IPS-20b (cell line): Measurements from ENCODE around the gene HEXIM1.
"Not testable (repeated sequence)": the region's sequence is repeated elsewhere in the genome, so short reads cannot be mapped to it uniquely, and the experiment has no call there.

Experiments
- H3K27ac ChIP-seq: one replicate; pipeline ENCODE4 v1.5.1; 2013; ENCODE audit warnings: low read length
- H3K27me3 ChIP-seq: 2 replicates; pipeline ENCODE4 v1.6.1; 2013; ENCODE audit warnings: mild to moderate bottlenecking, low read length, inconsistent platforms; ENCODE audit not compliant: insufficient read depth
- H3K36me3 ChIP-seq: 2 replicates; pipeline ENCODE4 v1.6.1; 2013; ENCODE audit warnings: low read depth, mild to moderate bottlenecking, inconsistent platforms, low read length, moderate library complexity; ENCODE audit not compliant: insufficient read depth
- H3K4me1 ChIP-seq: 2 replicates; pipeline ENCODE4 v1.6.1; 2013; ENCODE audit warnings: mild to moderate bottlenecking, control low read depth, inconsistent platforms, low read length, moderate library complexity; ENCODE audit not compliant: insufficient read depth
- H3K4me3 ChIP-seq: 2 replicates; pipeline ENCODE4 v1.5.1; 2013; ENCODE audit warnings: mild to moderate bottlenecking, low read length, inconsistent platforms
- H3K9ac ChIP-seq: 2 replicates; pipeline ENCODE4 v1.6.1; 2013; ENCODE audit warnings: low read depth, mild to moderate bottlenecking, inconsistent platforms, low read length, moderate library complexity
- H3K9me3 ChIP-seq: 2 replicates; pipeline ENCODE4 v1.6.1; 2013; ENCODE audit warnings: mild to moderate bottlenecking, low read depth, low read length, inconsistent platforms; ENCODE audit not compliant: insufficient read depth

The HEXIM1 gene

DNA sequence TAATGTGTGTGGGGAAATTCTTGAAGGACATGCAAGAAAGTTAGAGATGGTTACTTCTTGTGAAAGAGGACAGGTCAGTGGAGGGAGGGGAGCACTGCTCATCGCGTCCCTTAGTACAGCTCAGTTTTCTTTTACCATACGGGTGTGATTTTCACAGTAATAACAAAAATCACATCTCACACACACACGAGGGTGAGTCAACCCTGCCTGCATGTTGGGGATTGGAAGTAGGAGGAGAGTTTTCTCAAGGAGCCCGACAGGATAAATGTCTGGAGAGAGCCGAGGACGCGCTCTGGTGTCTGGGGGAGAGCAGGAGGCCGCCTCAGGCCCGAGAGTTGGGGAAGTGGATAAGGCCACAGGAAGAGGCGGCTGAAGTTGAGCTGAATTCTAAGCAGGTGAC, 32.4 kb upstream of the HEXIM1 start:
- Histone ChIP-seq H3K9ac (no peak overlapping the region), H3K9me3 (no peaks in the 10 kb centered on the region), H3K4me1 (peaks cover 4% of the 10 kb centered on the region; the same call in 1 of the 2 replicates), H3K27ac (no peak overlapping the region), H3K4me3 (no peak overlapping the region), H3K36me3 (no peaks in the 10 kb centered on the region), H3K27me3 (no peaks in the 10 kb centered on the region)

DNA sequence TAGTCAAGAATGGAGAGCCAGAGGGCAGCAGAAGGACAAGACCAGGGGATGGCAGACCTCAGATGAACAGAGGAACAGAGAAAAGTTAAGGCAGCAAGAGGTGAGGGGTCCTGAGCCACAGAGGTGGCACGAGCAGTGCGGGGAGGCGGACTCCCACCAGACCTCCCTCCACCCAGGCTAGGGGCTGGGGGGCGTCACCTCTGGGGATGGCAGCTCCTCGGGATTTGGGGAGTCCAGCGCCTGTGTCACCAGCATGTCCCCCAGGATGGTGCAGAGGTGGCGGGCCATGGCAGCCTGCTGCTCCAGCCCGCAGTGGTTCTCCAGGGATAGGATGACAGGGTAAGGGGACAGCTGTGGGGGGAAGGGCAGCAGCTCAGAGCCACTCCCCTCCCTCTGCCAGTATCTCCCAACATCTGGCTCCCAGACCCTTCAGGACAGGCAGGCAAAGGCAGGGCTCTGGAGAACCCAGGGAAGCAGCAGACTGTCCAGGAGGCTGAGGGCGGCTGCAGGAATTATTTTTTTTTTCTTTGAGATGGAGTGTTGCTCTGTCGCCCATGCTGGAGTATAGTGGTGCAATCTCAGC, 31.8 kb upstream of the HEXIM1 start:
- Histone ChIP-seq H3K4me3 (no peak overlapping the region), H3K9me3 (no peaks in the 10 kb centered on the region), H3K27me3 (no peaks in the 10 kb centered on the region), H3K4me1 (peaks cover 4% of the 10 kb centered on the region; the same call in 1 of the 2 replicates), H3K27ac (no peak overlapping the region), H3K9ac (no peak overlapping the region), H3K36me3 (no peaks in the 10 kb centered on the region)

DNA sequence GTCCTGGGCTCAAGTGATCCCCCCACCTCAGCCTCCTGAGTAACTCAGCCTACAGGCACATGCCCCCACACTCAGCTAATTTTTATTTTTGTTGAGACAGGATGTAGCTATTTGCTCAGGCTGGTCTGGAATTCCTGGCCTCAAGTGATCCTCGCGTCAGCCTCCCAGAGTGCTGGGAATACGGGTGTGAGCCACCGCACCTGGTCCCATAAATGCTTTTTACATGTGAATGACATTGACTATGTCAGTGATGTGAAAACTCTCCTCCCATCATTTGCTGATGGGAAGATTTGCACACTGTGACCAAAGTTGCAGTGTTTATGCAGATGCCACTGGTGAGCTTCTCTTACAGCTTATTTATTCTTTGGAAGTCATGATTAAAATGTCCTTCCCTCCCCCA, 30.9 kb upstream of the HEXIM1 start:
- Histone ChIP-seq H3K27ac (no peak overlapping the region), H3K27me3 (no peaks in the 10 kb centered on the region), H3K4me3 (no peak overlapping the region), H3K9ac (no peak overlapping the region), H3K4me1 (peaks cover 4% of the 10 kb centered on the region; the same call in 1 of the 2 replicates), H3K9me3 (no peaks in the 10 kb centered on the region), H3K36me3 (no peaks in the 10 kb centered on the region)

DNA sequence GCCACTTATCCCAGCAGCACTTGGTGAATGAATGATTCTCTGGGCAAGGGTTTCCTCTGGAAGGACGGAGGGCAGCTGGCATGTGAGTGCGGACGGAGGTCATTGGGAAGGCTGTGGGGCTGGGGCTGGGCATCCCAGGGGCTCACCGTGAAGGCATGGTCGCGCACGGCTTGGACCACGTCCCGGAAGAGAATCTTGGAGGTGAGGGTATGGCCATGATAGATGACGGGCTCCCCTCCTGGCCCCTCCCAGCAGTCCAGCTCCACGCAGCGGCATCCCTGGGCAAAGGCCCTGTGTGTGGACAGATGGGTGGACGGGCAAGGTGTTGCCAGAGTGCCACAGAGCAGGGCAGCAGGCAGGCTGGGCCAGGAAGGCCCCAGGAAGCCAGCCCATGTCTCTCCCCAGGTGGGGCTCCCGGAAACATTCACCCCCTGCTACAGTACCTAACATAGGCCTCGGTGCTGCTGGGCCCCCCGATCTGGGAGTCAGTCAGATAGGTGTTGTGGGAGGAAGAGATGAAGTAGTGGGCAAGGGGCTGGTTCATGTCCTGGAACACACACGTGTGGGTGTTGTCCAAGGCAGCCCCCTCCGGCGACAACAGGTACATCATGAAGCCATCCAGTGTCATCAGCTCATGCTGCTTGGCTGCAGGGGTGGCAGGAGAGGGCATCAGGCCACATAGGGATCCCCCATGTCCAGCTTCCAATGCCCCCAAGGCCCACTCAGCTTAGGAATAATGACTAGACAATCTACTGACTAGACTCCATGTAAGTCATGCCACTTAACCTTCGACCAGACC, 30.2 kb upstream of the HEXIM1 start:
- no peaks in the 10 kb centered on the region for H3K36me3 ChIP-seq
- H3K9ac ChIP-seq = no peak overlapping the region
- H3K27me3 ChIP-seq = no peaks in the 10 kb centered on the region
- no peak overlapping the region for H3K4me3 ChIP-seq
- H3K4me1 ChIP-seq = peaks cover 4% of the 10 kb centered on the region; the same call in 1 of the 2 replicates
- H3K27ac ChIP-seq = no peak overlapping the region
- H3K9me3 ChIP-seq = no peaks in the 10 kb centered on the region

DNA sequence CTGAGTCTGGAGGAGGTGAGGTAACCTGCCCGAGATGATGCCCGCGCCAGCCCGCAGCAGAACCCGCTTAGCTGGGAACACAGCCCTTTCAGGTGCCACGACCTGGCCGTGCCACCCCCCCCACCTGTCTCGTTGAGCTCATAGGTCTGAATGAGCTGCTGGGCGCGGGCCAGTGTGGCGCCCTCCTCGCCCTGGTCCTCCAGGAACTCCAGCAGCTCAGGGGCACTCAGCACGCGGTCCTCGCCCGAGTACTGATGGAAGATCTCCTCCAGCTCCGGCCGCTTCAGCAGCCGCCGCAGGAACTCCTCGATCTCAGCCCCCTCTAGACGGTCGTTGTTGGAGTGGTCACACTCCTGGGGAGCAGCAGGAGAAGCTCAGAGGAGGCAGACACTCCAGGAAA, 29.6 kb upstream of the HEXIM1 start:
- Histone ChIP-seq H3K4me3 (no peak overlapping the region), H3K9ac (no peak overlapping the region), H3K27me3 (no peaks in the 10 kb centered on the region), H3K27ac (no peak overlapping the region), H3K4me1 (peaks cover 4% of the 10 kb centered on the region; the same call in 1 of the 2 replicates), H3K36me3 (no peaks in the 10 kb centered on the region), H3K9me3 (no peaks in the 10 kb centered on the region)

DNA sequence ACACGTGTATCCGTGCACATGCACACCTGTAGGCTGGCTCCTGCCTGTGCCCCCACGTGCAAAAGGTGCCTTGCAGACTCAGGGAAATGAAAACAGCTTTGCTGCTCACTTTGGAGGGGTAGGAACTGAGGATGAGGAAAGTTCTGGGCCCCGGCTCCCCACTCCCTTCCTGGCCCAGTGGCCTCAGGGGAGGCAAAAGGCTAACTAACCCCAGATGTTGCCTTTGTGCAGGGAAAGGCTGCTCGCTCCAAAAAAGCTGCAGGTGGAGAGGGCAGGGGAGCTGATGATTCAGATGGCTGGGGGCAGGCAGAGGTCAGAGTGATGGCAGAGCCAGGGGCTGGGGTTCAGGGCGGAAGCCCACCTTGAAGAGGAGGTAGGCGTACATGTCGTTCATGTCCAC, 28.3 kb upstream of the HEXIM1 start:
- Histone ChIP-seq H3K9me3 (no peaks in the 10 kb centered on the region), H3K36me3 (no peaks in the 10 kb centered on the region), H3K27ac (no peak overlapping the region), H3K4me1 (no peaks in the 10 kb centered on the region), H3K9ac (no peak overlapping the region), H3K27me3 (no peaks in the 10 kb centered on the region), H3K4me3 (no peak overlapping the region)

DNA sequence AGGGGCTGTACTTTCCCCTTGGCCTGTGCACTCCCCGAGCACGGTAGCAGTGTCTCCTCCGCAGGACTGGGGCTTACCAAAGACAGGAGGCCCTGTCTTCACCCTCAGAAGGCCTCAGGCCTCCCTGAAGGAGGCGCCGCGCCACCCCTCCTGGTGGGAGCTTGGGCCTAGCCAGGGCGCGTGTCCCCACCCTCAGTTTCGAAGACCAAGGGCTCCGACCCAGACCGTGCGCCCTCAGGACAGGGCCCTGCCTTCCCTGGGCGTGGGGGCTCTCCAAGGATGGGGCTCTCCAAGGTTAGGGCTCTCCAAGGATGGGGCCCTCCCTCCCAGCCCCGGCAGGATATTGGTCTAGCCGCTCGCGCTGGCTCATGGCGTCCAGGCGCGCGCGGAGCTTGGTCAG, 27.7 kb upstream of the HEXIM1 start:
- no peak overlapping the region for H3K4me3 ChIP-seq
- no peak overlapping the region for H3K9ac ChIP-seq
- H3K27ac ChIP-seq = no peak overlapping the region
- H3K36me3 ChIP-seq = no peaks in the 10 kb centered on the region
- no peaks in the 10 kb centered on the region for H3K4me1 ChIP-seq
- no peaks in the 10 kb centered on the region for H3K9me3 ChIP-seq
- no peaks in the 10 kb centered on the region for H3K27me3 ChIP-seq

DNA sequence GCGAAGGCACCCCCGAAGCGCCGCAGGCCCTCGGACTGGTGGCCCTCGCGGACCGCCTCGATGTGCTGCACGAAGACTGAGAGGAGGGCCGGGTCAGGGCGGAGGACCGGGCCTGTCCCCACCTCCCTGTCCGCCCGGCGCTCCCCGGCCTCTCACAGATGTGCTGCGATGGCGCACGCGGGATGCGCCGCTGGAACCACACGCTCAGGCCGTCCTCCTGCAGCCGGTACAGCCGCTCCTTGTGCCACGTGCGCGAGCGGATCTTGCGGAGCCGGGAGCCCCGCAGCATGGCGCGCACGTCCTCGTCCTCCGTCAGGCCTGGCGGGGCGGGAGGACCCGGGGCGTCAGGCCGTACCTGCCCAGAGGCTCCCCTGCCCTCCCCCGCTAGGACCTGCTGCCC, 27.2 kb upstream of the HEXIM1 start:
- H3K9me3 ChIP-seq = no peaks in the 10 kb centered on the region
- H3K27ac ChIP-seq = no peak overlapping the region
- no peaks in the 10 kb centered on the region for H3K4me1 ChIP-seq
- H3K27me3 ChIP-seq = no peaks in the 10 kb centered on the region
- no peak overlapping the region for H3K9ac ChIP-seq
- no peak overlapping the region for H3K4me3 ChIP-seq
- H3K36me3 ChIP-seq = no peaks in the 10 kb centered on the region

DNA sequence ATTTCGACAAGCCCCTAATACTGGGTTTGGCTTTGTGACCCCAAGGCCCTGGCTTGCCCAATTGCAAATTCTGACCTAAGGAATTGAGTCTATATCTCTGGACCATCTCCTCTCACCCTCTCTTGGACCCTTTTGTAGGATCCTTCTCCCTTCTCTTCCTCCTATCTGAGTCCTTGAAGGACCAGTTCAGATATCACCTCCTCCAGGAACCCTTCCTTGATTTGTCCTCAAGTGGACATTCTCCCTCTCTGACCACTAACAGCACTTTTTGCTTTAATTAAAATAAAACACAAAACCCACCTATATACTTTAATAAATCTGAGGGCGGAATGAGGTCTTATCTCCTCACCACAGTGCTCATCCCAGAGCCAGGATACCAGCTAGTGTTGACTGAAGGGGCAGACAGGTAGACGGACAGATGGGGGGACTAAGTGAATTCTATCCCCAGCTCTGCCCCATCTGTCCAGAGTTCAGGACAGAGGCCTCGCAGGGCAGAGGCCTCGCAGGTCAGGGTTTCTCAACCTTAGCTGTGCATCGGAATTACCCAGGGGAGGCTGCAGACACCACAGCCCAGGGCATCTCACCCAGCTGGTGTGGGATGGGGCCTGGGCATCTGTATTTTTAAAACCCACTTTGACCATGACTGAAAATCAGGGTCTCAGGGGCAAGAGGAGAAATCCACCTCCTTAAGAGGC, 25.1 kb upstream of the HEXIM1 start:
- Histone ChIP-seq H3K27me3 (no peaks in the 10 kb centered on the region), H3K36me3 (no peaks in the 10 kb centered on the region), H3K4me3 (no peak overlapping the region), H3K27ac (no peak overlapping the region), H3K9me3 (no peaks in the 10 kb centered on the region), H3K4me1 (no peaks in the 10 kb centered on the region), H3K9ac (no peak overlapping the region)

DNA sequence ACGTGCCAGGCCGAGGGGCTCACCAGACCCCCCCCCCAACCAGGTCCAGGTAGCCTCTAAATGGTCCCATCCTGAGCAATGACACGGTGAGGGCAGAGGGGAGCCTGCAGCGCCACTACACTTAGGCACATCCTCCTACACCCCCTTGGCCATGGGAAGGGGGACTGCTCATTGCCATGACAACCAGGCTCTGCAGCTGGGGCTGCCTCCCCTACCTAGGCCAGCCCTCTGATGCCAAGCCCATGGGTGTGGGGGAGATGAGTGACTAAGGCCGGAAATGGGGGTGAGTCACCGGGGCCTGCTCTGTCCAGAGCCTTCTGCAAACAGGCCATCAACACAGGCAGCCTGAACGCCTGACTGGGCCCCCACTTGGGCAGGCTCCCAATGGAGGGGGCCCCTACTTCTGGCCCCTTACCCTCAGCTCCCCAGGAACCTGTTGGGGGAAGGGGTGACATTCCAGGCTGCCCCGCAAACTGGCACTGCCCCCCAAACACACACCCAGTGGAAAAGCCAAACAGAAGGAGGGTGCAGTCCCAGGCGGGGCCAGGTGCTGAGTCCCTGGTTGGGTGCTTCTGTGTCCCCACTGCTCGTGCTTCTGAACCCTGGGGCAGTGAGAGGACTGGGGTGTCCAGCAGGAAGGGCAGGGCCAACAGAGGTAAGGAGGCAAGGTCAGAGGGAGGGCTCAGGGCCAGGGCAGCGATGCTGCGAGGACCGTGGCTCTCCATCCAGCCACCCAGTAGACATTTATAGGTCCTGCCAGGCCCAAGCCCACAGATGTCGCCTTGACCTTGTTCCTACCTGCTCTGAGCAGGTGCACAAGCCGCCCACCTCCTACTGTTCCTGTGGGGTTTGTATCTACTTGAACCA, 24.1 kb upstream of the HEXIM1 start:
- Histone ChIP-seq H3K9me3 (no peaks in the 10 kb centered on the region), H3K4me3 (no peak overlapping the region), H3K9ac (no peak overlapping the region), H3K4me1 (no peaks in the 10 kb centered on the region), H3K27me3 (no peaks in the 10 kb centered on the region), H3K27ac (no peak overlapping the region), H3K36me3 (no peaks in the 10 kb centered on the region)

DNA sequence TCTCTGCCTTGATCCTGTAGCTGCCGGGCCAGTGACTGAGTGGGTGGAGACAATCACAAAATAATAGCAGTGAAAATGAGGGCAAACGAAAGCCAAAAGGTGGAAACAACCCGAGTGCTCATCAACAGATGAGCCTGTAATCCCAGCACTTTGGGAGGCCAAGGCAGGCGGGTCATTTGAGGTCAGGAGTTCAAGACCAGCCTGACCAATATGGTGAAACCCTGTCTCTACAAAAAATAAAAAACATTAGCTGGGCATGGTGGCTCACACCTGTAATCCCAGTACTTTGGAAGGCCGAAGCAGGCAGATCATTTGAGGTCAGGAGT, 23.5 kb upstream of the HEXIM1 start:
- H3K4me3 ChIP-seq, H3K36me3 ChIP-seq, H3K9me3 ChIP-seq, H3K27ac ChIP-seq, H3K9ac ChIP-seq, H3K4me1 ChIP-seq, H3K27me3 ChIP-seq: not testable (repeated sequence)
